HL-60 (cell line): ENCODE data around the gene NUDT12.

Experiments
- GABPA ChIP-seq: IDR thresholded peaks from 2 replicates; pipeline ENCODE4 v1.6.1; 2012; ENCODE audit warnings: low read depth
- POLR2AphosphoS5 ChIP-seq: IDR thresholded peaks from 2 replicates; pipeline ENCODE4 v1.6.1; 2012; ENCODE audit warnings: low read depth
- SPI1 ChIP-seq: IDR thresholded peaks from 2 replicates; pipeline ENCODE4 v1.6.1; 2012; ENCODE audit warnings: low read depth, mild to moderate bottlenecking, borderline replicate concordance
- TF ChIP-seq, protein P1 (sequence below): IDR thresholded peaks from 2 replicates; pipeline ENCODE4 v1.6.1; 2012; ENCODE audit warnings: low read depth; ENCODE audit not compliant: insufficient replicate concordance
- TF ChIP-seq, protein P2 (sequence below): IDR thresholded peaks from one replicate; pipeline ENCODE4 v1.5.1; 2011; ENCODE audit warnings: low read length, control low read depth, inconsistent platforms; ENCODE audit not compliant: insufficient read depth

DNA sequence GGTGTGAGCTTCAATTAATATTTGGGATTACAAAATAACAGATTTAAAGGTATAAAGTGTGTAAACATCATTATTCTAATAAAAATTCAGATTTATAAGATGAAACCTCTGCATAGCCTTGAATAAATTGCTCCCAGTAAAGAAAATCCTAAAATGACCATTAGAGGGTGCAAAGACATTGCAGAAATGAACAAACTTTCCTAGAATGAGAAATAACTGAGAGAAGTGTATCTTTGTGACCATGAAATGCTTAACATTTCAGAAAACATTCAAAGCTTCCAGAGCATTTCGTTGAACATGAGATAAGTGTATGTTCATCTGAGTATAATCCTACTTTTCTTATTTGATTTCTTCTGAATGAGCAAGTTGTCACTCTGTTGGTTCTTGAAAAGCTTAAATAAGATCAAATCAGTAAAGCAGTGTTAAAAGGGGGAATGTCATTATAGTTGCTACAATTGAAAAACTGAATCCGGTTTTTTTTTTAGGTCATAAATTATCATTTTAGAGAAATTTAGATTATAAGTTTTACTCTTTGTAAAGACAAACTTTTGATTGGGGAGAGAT is 24.7 kb upstream of the NUDT12 start:
- TF ChIP-seq, protein P1, sequence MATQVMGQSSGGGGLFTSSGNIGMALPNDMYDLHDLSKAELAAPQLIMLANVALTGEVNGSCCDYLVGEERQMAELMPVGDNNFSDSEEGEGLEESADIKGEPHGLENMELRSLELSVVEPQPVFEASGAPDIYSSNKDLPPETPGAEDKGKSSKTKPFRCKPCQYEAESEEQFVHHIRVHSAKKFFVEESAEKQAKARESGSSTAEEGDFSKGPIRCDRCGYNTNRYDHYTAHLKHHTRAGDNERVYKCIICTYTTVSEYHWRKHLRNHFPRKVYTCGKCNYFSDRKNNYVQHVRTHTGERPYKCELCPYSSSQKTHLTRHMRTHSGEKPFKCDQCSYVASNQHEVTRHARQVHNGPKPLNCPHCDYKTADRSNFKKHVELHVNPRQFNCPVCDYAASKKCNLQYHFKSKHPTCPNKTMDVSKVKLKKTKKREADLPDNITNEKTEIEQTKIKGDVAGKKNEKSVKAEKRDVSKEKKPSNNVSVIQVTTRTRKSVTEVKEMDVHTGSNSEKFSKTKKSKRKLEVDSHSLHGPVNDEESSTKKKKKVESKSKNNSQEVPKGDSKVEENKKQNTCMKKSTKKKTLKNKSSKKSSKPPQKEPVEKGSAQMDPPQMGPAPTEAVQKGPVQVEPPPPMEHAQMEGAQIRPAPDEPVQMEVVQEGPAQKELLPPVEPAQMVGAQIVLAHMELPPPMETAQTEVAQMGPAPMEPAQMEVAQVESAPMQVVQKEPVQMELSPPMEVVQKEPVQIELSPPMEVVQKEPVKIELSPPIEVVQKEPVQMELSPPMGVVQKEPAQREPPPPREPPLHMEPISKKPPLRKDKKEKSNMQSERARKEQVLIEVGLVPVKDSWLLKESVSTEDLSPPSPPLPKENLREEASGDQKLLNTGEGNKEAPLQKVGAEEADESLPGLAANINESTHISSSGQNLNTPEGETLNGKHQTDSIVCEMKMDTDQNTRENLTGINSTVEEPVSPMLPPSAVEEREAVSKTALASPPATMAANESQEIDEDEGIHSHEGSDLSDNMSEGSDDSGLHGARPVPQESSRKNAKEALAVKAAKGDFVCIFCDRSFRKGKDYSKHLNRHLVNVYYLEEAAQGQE: no peak
- TF ChIP-seq SPI1: no peak
- TF ChIP-seq, protein P2, sequence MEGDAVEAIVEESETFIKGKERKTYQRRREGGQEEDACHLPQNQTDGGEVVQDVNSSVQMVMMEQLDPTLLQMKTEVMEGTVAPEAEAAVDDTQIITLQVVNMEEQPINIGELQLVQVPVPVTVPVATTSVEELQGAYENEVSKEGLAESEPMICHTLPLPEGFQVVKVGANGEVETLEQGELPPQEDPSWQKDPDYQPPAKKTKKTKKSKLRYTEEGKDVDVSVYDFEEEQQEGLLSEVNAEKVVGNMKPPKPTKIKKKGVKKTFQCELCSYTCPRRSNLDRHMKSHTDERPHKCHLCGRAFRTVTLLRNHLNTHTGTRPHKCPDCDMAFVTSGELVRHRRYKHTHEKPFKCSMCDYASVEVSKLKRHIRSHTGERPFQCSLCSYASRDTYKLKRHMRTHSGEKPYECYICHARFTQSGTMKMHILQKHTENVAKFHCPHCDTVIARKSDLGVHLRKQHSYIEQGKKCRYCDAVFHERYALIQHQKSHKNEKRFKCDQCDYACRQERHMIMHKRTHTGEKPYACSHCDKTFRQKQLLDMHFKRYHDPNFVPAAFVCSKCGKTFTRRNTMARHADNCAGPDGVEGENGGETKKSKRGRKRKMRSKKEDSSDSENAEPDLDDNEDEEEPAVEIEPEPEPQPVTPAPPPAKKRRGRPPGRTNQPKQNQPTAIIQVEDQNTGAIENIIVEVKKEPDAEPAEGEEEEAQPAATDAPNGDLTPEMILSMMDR: no peak
- TF ChIP-seq GABPA: no peak
- TF ChIP-seq POLR2AphosphoS5: no peak
